Stimulated activated CD4-positive, alpha-beta T cell treated with anti-CD3 and anti-CD28 coated beads, TNF-alpha, amount 100 ng/mL, for 24 hours (primary cell): ENCODE results near the gene CALB2.

Experiments
- DNase-seq, 3 experiments: peaks; one replicate each; pipeline ENCODE4 v3.0.0-alpha.2; 2020; ENCODE audit warnings: low read depth in 3 of 3

CALB2 gene

GRCh38 chr16:71426069-71426879 lies 67.8 kb downstream of the CALB2 start:
- peak in 1 of 3 experiments; percentile 31 for DNase-seq

DNA sequence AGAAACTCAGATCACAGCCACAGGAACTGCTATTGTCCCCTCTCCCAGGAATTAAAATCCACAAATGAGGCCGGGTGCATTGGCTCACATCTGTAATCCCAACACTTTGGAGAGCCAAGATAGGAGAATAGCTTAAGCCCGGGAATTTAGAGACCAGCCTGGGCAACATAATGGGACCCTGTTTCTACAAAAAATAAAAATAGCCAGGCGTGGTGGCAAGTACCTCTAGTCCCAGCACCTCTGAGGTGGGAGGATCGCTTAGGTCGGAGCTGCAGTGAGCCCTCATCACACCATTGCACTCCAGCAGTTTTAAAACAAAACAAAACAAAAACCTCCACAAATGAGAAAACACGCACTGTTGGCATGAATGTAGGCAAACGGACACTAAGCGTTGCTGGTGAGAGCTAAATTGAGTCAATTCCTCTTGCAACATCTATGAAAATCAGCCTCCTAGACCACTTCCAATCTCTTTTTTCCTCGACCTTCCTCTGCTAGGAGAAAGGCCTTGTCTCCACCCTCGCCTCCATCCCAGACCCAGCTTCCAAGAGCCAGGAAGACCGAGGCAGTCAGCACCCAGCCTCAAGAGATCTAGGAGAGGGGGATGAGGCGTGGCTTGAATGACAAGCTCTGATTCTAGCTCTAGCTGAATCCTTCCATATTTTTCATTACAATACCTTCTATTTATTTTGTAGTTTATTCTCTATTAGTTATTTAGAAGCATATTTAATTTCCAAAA lies 68.5 kb downstream of the CALB2 start:
- no peak for DNase-seq

DNA sequence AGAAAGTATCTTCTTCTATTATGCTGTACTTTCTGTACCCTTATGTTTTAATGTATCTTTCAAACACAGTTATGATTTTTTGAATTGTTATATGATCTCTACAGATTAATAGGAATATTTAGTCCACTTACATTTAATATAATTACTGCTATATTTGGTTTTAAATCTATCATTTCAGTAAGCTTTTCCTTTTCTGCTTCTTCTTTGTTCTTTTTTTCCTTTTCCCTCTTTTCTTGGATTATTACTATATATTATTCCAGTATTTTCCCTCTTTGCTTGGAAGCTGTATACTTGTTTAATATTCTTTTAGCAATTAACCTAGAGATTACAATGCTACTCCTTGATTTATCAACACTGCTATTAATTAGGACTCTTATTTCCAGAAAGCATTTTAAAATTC lies 69.9 kb downstream of the CALB2 start:
- no peak for DNase-seq

GRCh38 chr16:71428883-71429282 lies 70.4 kb downstream of the CALB2 start:
- no peak for DNase-seq

GRCh38 chr16:71429581-71429980 lies 71.1 kb downstream of the CALB2 start:
- no peak for DNase-seq

DNA sequence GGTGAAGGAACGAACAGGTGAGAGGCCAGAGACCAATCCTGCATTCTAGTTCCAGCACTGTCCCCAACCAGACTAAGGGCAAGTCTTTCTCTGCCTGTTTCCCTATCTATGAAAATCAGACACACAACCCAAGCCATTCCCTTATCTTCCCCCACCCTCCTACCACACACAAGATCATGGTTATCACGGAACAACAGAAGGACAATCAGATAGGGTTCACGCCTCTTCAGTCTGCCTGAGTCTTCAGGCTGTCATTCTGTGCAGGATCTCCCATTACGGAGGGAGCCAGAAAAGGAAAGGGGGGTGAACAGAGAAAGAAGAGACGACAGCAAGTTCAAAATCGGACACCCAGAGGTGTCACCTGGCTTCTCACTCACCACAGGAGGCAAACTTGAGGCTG lies 72.2 kb downstream of the CALB2 start:
- no peak for DNase-seq

DNA sequence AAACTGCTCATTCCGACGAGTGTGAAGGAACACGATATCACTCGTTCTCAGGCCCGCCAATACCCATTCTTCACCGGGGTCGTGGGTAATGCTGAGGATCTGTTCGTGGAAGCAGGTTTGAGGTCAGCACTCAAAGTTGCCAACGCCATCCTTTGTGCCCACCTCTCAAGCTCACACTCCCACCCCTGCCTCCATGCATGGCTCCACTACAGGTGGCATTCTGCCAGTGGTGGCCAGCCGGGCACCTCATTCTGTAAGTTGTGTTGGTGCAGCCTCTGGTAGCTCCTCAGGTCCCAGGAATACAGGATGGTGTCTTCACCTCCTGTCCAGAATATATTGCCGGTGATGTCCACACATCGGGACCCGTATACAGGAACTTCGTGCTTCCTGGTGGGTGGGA lies 72.7 kb downstream of the CALB2 start:
- no peak for DNase-seq

DNA sequence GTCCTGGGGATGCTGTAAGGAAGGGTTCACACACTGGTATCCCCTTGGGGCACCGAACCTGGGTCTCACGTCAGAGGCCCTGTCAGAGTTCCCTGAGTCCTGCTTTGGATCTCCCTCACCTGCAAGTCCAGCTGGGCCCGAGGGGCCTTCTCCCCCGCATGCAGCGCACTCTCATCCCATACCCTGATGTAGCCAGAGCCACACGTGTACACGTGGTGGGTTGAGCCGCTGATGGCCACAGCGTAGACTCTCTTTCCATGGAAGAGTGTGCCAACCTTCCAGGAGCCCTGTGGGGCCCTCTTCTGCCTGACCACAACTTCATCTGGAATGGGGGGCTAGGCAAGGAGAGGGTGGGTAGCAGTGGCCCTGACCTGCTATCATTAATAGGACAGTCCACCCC lies 73.5 kb downstream of the CALB2 start:
- DNase-seq: no peak

DNA sequence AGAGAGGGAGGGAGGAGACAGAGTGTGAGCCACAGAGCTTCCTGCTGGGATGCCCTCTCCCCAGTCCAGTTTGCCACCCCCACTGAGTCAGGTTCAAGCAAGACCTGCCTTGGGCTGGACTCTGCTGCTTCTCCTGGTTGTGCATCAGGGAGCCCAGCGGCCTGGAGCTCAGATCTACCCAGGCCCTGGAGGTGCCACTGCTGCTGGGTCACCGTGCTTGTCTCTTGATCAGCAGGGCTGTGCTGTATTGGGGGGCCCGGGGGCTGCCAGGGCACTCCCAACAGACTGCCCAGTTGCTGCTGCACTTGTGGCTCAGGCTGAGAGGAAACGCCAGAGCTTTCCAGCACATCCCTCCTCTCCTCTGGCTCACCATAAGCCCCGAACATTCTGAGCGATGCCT lies 74.4 kb downstream of the CALB2 start:
- DNase-seq: no peak

- DNase-seq: no peak
Measured at GRCh38 chr16:71436473-71436872, 78.0 kb downstream of the CALB2 start.

GRCh38 chr16:71439523-71439922 lies 81.0 kb downstream of the CALB2 start:
- DNase-seq: no peak
